GM12878 (cell line): ENCODE data around the gene USP47. TPM values are rescaled to one million over a fixed set of nuclear protein-coding genes. Genes with fewer than 3 reads are reported as not detected.

Source experiments
- ATAC-seq: fragments of 200-7000 bp; cut with Tn5 transposase; 3 replicates; pipeline ENCODE4 v1.9.1; 2020; ENCODE audit warnings: mild to moderate bottlenecking, moderate library complexity
- BruUV-seq: library from RNA; stranded (reverse); fragments of 400-500 nt; replicated peaks from 2 replicates; lab custom pipeline; 2021; lab: Mats Ljungman, UMichigan
- CTCF ChIA-PET: fragments of 300-600 bp; sonication (Branson Sonifier 250); formaldehyde crosslinking; extraction: SDS; loops from one replicate; lab custom pipeline; 2021; ENCODE audit warnings: inconsistent platforms; lab: Yijun Ruan, JAX
- POLR2A ChIA-PET: fragments of 350-600 bp; formaldehyde crosslinking; extraction: SDS; loops from one replicate; lab custom pipeline; 2021; ENCODE audit warnings: inconsistent platforms; lab: Charles Lee
- RAD21 ChIA-PET: fragments of 300-600 bp; sonication (Branson Sonifier 250); formaldehyde crosslinking; loops from one replicate; lab custom pipeline; 2023; ENCODE audit warnings: antibody characterized with exemption; ENCODE audit not compliant: unreplicated experiment; lab: Charles Lee
- SMC1A ChIA-PET: fragments of 300-600 bp; sonication (Branson Sonifier 250); formaldehyde crosslinking; loops from one replicate; lab custom pipeline; 2023; ENCODE audit not compliant: unreplicated experiment, uncharacterized antibody; lab: Charles Lee
- DNase-seq: peaks from one replicate; pipeline ENCODE4 v3.0.0-alpha.2; 2011; ENCODE audit warnings: low read depth, low spot score
- FAIRE-seq: peaks from 3 replicates; lab custom pipeline; 2011; peaks lifted over from hg19 to GRCh38; lab: Jason Lieb, UNC
- H2AFZ ChIP-seq: 2 replicates; pipeline ENCODE4 v1.6.0; 2011; ENCODE audit warnings: low read depth, low read length, control low read depth; ENCODE audit not compliant: control insufficient read depth
- H3K27ac ChIP-seq: 2 replicates; pipeline ENCODE4 v1.5.1; 2011; ENCODE audit warnings: control low read depth; ENCODE audit not compliant: control insufficient read depth, insufficient read depth
- H3K27me3 ChIP-seq, 2 experiments: replicated peaks in 1 of 2; 2 replicates each; pipeline versions ENCODE4 v1.6.0 to v1.6.1; 2011; ENCODE audit warnings: low read length in 1 of 2; ENCODE audit not compliant: control insufficient read depth in 2 of 2, insufficient read depth in 2 of 2
- H3K36me3 ChIP-seq, 2 experiments: 2 replicates each; pipeline ENCODE4 v1.5.1; 2011; ENCODE audit warnings: low read length in 1 of 2; ENCODE audit not compliant: control insufficient read depth in 2 of 2, insufficient read depth in 2 of 2
- H3K4me1 ChIP-seq: 2 replicates; pipeline ENCODE4 v1.6.1; 2011; ENCODE audit warnings: mild to moderate bottlenecking, low read length, moderate library complexity, mixed read lengths; ENCODE audit not compliant: control insufficient read depth, insufficient read depth
- H3K4me2 ChIP-seq: 2 replicates; pipeline ENCODE4 v1.6.0; 2011; ENCODE audit warnings: control low read depth; ENCODE audit not compliant: control insufficient read depth, insufficient read depth
- H3K4me3 ChIP-seq: fragments of 200-600 bp; sonication (generic); 2 replicates; pipeline ENCODE4 v1.5.1; 2016
- H3K79me2 ChIP-seq: 2 replicates; pipeline ENCODE4 v1.6.0; 2011; ENCODE audit warnings: low read length; ENCODE audit not compliant: control insufficient read depth, insufficient read depth
- H3K9ac ChIP-seq: 2 replicates; pipeline ENCODE4 v1.8.0; 2011; ENCODE audit warnings: low read length, control low read depth, mixed read lengths; ENCODE audit not compliant: control insufficient read depth, insufficient read depth
- H3K9me3 ChIP-seq: replicated peaks from 3 replicates; pipeline ENCODE4 v1.5.1; 2011; ENCODE audit warnings: mild to moderate bottlenecking, low read length; ENCODE audit not compliant: control insufficient read depth, insufficient read depth
- H4K20me1 ChIP-seq: 2 replicates; pipeline ENCODE4 v1.6.0; 2011; ENCODE audit not compliant: control insufficient read depth, insufficient read depth
- ASH2L ChIP-seq: fragments of 300-600, 200-600 bp; sonication (generic); IDR thresholded peaks from 2 replicates; pipeline ENCODE4 v1.6.1; 2017; ENCODE audit warnings: low read depth, mild to moderate bottlenecking, borderline replicate concordance
- CBFB ChIP-seq: IDR thresholded peaks from 2 replicates; pipeline ENCODE4 v1.6.1; 2016; ENCODE audit warnings: antibody characterized with exemption, low read depth
- GATAD2B ChIP-seq: fragments of 450-650 bp; conservative IDR thresholded peaks from 2 replicates; pipeline ENCODE4 v1.6.1; 2017; ENCODE audit warnings: low read depth, mild to moderate bottlenecking, moderate library complexity
- MEF2B ChIP-seq: fragments of 450-650 bp; IDR thresholded peaks from 2 replicates; pipeline ENCODE4 v1.6.1; 2018; ENCODE audit warnings: mild to moderate bottlenecking, moderate library complexity; ENCODE audit not compliant: partially characterized antibody, poor library complexity, severe bottlenecking
- NFXL1 ChIP-seq: fragments of 450-650 bp; IDR thresholded peaks from 2 replicates; pipeline ENCODE4 v1.6.1; 2017; ENCODE audit warnings: antibody characterized with exemption, mild to moderate bottlenecking, borderline replicate concordance
- NFYA ChIP-seq: IDR thresholded peaks from 2 replicates; pipeline ENCODE4 v1.6.1; 2011; ENCODE audit warnings: low read depth, mild to moderate bottlenecking, low read length, improper control_type of control experiment, borderline replicate concordance
- RELB ChIP-seq: fragments of 450-650 bp; IDR thresholded peaks from 2 replicates; pipeline ENCODE4 v1.6.1; 2017; ENCODE audit warnings: low read depth, mild to moderate bottlenecking, moderate library complexity
- RUNX3 ChIP-seq: IDR thresholded peaks from 2 replicates; pipeline ENCODE4 v1.6.1; 2012; ENCODE audit warnings: low read length, inconsistent platforms
- SRF ChIP-seq, 2 experiments: IDR thresholded peaks; 2 replicates each; pipeline ENCODE4 v1.6.1; 2011; ENCODE audit warnings: low read depth in 2 of 2, low read length in 2 of 2, mild to moderate bottlenecking in 1 of 2, moderate library complexity in 1 of 2
- WGBS: methylation state at CpG from one replicate; pipeline ENCODE4 v1.1.6; 2016; ENCODE audit warnings: low lambda C conversion rate; ENCODE audit not compliant: insufficient replicate concordance, insufficient coverage; ENCODE audit errors: missing lambda C conversion rate; 5-methylcytosine and 5-hydroxymethylcytosine counted together
- in situ Hi-C: fragments of 300-500 bp; cut with MboI; formaldehyde crosslinking; loops from 9 replicates; pipeline ENCODE4 v1.14.3; 2018; ENCODE audit warnings: mixed read lengths
- intact Hi-C: fragments of 100-400 bp; cut with micrococcal nuclease; formaldehyde crosslinking; loops from one replicate; pipeline ENCODE4 v1.14.2; 2022; ENCODE audit not compliant: unreplicated experiment
- polyA plus RNA-seq, 11 experiments: library from polyadenylated mRNA; depleted of rRNA in 4 of 11; unstranded in 6 of 11; stranded (reverse) in 5 of 11; fragments of >200 nt; fragmentation: Nextera tagmentation in 4 of 11; fragmentation: Illumina TruSeq in 1 of 11; extraction: Ambion mirVana in 4 of 11; extraction: Trizol in 1 of 11; gene quantifications; 1 replicate in 1 of 11; 2 replicates in 10 of 11; pipeline versions ENCODE4 v1.2.1 to v1.2.3, GENCODE V29; 2011 to 2016; ENCODE audit warnings: inconsistent platforms in 2 of 11, missing spikeins in 2 of 11, low read depth in 1 of 11
- total RNA-seq, 4 experiments: library from RNA; depleted of rRNA in 3 of 4; stranded (reverse); fragments of >200 nt in 3 of 4; fragmentation: Illumina TruSeq in 1 of 4; extraction: Trizol in 1 of 4; gene quantifications; 2 replicates each; pipeline versions ENCODE4 v1.2.1 to v1.2.3, GENCODE V29; 2013 to 2021

Gene USP47
- total and polyA plus RNA-seq, 10 of the 15 experiments (the other 5 are each of a cell fraction or from before 2014, with no cell fraction given), result 13.9 to 54.0 (median 31.6) TPM

- TF ChIP-seq NFYA, result no peak
- TF ChIP-seq CBFB, result no peak
These were observed 2.5 kb downstream of the USP47 start (continued) for GRCh38 chr11:11844272-11844671.

- 0 out of 2 replicates have a peak, but pooled peaks have one; percentile 1 for TF ChIP-seq RUNX3
- TF ChIP-seq GATAD2B, result no peak
- Histone ChIP-seq H3K79me2 (peaks cover 82% of the 10 kb centered on the region), H3K27ac (peak overlapping the region; percentile 35), H3K4me2 (peak overlapping the region; percentile 58), H3K4me3 (peak overlapping the region; percentile 77), H3K9ac (peak overlapping the region; percentile 25; the same call in 1 of the 2 replicates), H4K20me1 (no peaks in the 10 kb centered on the region), H3K36me3 (no peaks in the 10 kb centered on the region), H3K27me3 (no peaks in the 10 kb centered on the region), H3K4me1 (peaks cover 5% of the 10 kb centered on the region; the same call in 1 of the 2 replicates), H3K9me3 (no peaks in the 10 kb centered on the region), H2AFZ (no peak overlapping the region)
- no TSS peak for BruUV-seq
- DNase-seq (no peak), ATAC-seq (no peak), FAIRE-seq (no peak)
- intact Hi-C loops (loop anchor here (10.0 kb wide), 1 partner anchor 990 kb away; the partner anchor contains the start of gene ZBED5), in situ Hi-C loops (no loop called here)
- ChIA-PET SMC1A (interaction anchor here (0.7 to 4.2 kb wide), 9 partner anchors 11 to 54 kb away, joined by 3 to 29 read pairs (median 4); no protein-coding TSS in a partner anchor), CTCF (interaction anchor here (3.7 to 13.4 kb wide), 2 partner anchors 16 to 35 kb away, joined by 13 to 211 read pairs; no protein-coding TSS in a partner anchor), POLR2A (interaction anchor here (1.0 to 2.6 kb wide), 4 partner anchors 10 to 38 kb away, joined by 4 to 6 read pairs (median 6); no protein-coding TSS in a partner anchor), RAD21 (interaction anchor here (0.8 to 2.5 kb wide), 7 partner anchors 12 to 1036 kb away, joined by 3 to 8 read pairs (median 3); partner anchors contain the start of gene EIF4G2)
These were observed 3.3 kb downstream of the USP47 start for GRCh38 chr11:11845071-11845470.

- H3K36me3 ChIP-seq, result no peaks in the 10 kb centered on the region
- peak overlapping the region; percentile 35 for H3K27ac ChIP-seq
- in situ Hi-C loops (no loop called here), intact Hi-C loops (loop anchor here (10.0 kb wide), 1 partner anchor 991 kb away; the partner anchor contains the start of gene ZBED5)
- no peak overlapping the region for H3K9ac ChIP-seq
- ChIA-PET POLR2A (interaction anchor here (1.0 to 2.6 kb wide), 5 partner anchors 10 to 1036 kb away, joined by 3 to 6 read pairs (median 4); no protein-coding TSS in a partner anchor), CTCF (interaction anchor here (1.2 to 13.4 kb wide), 3 partner anchors 16 to 1036 kb away, joined by 3 to 211 read pairs (median 13); partner anchors contain the start of gene EIF4G2), RAD21 (interaction anchor here (1.1 to 2.5 kb wide), 6 partner anchors 12 to 54 kb away, joined by 3 to 8 read pairs (median 4); no protein-coding TSS in a partner anchor), SMC1A (interaction anchor here (0.9 to 4.2 kb wide), 9 partner anchors 10 to 447 kb away, joined by 3 to 29 read pairs (median 3); no protein-coding TSS in a partner anchor)
- H3K4me1 ChIP-seq, result peaks cover 5% of the 10 kb centered on the region; the same call in 1 of the 2 replicates
- H4K20me1 ChIP-seq, result no peaks in the 10 kb centered on the region
- 4% methylated on average over 1 of the region's 1 CpG for WGBS
- ATAC-seq (no peak), FAIRE-seq (no peak), DNase-seq (no peak)
- peaks cover 87% of the 10 kb centered on the region for H3K79me2 ChIP-seq
- TF ChIP-seq NFXL1, result no peak
- TF ChIP-seq RELB, result no peak
- no peak for TF ChIP-seq MEF2B
- no peak for TF ChIP-seq SRF (IDR thresholded peaks at IDR 0.05; ENCODE audit: low read depth in 2 of 2, low read length in 2 of 2)
- no peak for TF ChIP-seq ASH2L
- BruUV-seq, result no TSS peak
- no peaks in the 10 kb centered on the region for H3K9me3 ChIP-seq
- peak overlapping the region; percentile 77 for H3K4me3 ChIP-seq
- H3K4me2 ChIP-seq, result peak overlapping the region; percentile 58
- H3K27me3 ChIP-seq, result no peaks in the 10 kb centered on the region
- H2AFZ ChIP-seq, result no peak overlapping the region
These were observed 3.8 kb downstream of the USP47 start for GRCh38 chr11:11845551-11845950.
